Dendritic cell treated with granulocyte-macrophage colony-stimulating factor and Interleukin-4, amounts not matched to agents 40 ng/mL and 50 ng/mL, for 4 days (primary cell): ENCODE measurements around the gene ARHGEF7.

ENCODE experiments used
- H3K27ac Mint-ChIP-seq: one replicate; pipeline ENCODE4 v1.8.0; 2022; ENCODE audit warnings: mild to moderate bottlenecking, mixed read lengths
- H3K27me3 Mint-ChIP-seq: one replicate; pipeline ENCODE4 v1.8.0; 2022; ENCODE audit warnings: mild to moderate bottlenecking, mixed read lengths
- H3K36me3 Mint-ChIP-seq: one replicate; pipeline ENCODE4 v1.8.0; 2022; ENCODE audit warnings: low read depth, mixed read lengths
- H3K4me1 Mint-ChIP-seq: one replicate; pipeline ENCODE4 v1.8.0; 2022; ENCODE audit warnings: low read depth, mixed read lengths
- H3K4me3 Mint-ChIP-seq: one replicate; pipeline ENCODE4 v1.8.0; 2022; ENCODE audit warnings: mild to moderate bottlenecking, moderate library complexity, mixed read lengths
- H3K9me3 Mint-ChIP-seq: one replicate; pipeline ENCODE4 v1.8.0; 2022; ENCODE audit warnings: mixed read lengths
- intact Hi-C: fragments of 100-400 bp; cut with micrococcal nuclease; formaldehyde crosslinking; loops from one replicate; pipeline ENCODE4 v1.15.0; 2022

ARHGEF7 gene

DNA sequence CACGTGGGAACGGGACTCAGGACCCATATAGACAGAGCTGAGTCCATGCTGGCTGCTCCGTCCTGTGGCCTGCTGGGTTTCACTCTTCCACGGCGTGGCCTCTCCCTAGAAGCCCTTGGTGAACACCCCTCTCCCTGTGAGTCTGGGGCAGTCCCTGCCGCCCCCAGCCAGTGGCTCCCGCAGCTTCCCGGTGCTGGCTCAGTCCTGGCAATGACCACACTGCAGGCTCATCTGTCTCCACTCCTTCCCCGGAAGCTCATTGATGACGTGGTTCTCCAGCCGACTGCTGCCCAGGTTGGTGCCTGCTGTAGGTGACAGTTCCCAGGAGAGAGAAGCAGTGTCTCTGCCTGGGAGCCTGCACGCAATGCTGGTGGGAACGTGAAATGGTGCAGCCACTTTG lies 203.3 kb downstream of the ARHGEF7 start:
- Mint-ChIP-seq H3K9me3 (no peaks in the 10 kb centered on the region), H3K27me3 (no peaks in the 10 kb centered on the region), H3K27ac (no peak overlapping the region), H3K4me3 (no peak overlapping the region), H3K4me1 (no peaks in the 10 kb centered on the region), H3K36me3 (no peaks in the 10 kb centered on the region)
- intact Hi-C loops, result no loop called here

DNA sequence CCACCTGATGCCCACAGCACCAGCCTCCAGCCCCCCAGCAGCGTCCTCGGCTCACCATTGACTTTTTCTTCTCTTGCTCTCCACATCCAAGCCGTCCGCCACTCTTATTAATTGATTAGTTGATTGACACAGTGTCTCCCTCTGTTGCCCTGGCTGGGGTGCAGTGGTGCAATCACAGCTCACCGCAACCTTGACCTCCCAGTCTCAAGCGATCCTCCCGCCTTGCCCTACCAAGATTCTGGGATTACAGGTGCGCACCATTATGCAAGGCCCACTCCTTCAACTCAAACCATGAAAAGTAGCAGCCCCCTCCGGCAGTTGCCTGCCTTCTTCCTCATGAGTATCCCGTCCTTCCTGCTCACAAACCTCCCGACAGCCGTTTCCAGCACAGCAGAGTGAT lies 204.4 kb downstream of the ARHGEF7 start:
- Mint-ChIP-seq H3K4me1 (no peaks in the 10 kb centered on the region), H3K27ac (no peak overlapping the region), H3K4me3 (no peak overlapping the region), H3K36me3 (no peaks in the 10 kb centered on the region), H3K27me3 (no peaks in the 10 kb centered on the region), H3K9me3 (no peaks in the 10 kb centered on the region)
- intact Hi-C loops, result no loop called here

DNA sequence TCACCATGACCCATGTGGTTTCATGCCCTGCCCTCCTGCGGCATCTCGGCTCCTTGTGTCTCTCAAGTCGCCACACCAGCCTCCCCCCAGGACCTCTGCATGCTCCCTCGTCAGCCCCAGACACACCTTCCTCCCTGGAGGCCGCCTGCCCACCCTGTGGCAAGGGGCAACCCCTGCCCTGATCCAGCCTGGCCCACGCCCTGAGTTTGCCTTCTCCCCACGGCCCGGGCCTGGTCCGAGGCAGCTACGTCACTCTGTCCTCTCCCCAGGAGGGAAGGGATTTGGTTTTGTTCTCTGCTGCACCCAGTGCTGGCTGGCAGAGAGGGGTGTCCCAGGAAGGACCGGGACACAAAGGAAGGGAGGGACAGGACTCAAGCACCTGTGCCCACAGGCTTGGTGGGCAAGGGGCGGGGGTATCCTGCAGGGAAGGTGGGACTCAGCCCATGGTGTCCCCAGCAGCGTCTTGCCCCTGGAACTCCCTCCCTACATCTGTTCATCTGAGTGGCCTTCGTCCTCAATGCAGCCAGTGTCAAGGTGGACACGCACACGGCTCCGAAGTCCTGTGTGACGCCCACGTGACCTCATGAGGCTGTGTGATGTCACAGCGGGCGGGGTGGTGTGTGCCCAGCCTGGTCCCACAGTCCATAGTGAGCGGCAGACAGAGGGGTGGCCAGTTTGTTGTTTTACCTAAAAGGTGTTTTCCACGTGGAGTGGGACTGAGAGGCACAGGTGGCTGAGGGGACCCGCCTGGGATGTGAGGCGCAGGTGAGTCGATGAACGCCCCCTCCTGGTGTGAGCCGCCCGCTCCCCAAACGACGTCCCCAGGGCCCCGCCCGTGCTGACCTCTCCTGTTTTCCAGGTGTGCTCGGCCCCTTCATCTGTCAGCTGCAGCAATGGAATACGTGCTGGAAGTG lies 205.1 kb downstream of the ARHGEF7 start, which contains the start of gene TEX29:
TEX29 (plus strand) TSS at position 645 of the 914 bp plus-strand sequence; CDS start at position 894, 249 bp downstream.
- intact Hi-C loops, result no loop called here
- Mint-ChIP-seq H3K4me3 (no peak within 1 kb of the TSS), H3K9me3 (no peaks in the 10 kb centered on the region), H3K4me1 (no peaks in the 10 kb centered on the region), H3K27me3 (no peaks in the 10 kb centered on the region), H3K27ac (no peak within 1 kb of the TSS), H3K36me3 (no peaks in the 10 kb centered on the region)

DNA sequence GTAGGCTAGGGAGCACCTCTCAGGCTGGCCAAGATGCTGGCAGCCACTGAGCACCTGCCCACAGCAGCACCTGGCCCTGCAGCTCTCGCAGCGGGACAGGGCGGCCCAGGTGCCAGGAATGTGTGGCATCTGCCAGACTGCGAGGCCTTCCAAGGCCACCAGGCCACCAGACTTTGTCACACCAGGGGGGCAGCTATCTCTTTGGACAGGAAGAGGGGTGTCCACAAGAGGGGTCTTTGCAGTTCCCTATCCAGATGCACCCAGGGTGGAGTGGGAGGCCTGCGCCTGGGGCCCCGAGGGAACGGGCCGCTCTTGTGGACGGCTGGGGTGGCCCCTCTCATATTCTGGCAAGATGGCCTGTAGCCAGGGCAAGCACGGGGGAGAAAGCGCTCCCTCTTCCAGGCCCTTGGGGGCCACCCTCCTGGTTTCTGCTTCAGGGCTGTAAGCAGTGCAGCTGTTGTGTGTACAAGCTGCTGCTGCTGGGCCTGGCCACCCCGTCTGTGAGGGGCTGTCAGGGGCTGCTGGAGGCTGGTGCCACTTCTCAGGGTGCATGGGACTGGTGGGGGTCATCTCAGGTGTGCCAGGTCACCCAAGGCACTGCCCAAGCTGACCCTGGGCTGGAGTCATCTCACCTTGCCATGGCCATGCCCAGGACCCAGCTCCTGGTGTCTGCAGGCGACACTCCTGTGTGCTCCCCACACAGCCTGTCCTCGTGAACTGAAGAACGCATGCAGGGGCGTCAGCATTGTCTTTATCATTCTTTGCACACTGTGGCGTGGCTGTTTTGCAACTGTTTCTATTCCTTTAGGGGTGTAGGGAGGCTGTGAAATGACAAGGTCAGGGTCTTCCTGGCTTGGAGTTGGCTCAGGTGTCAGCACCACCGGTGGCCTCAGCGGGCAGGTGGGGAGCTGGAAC lies 207.1 kb downstream of the ARHGEF7 start:
- intact Hi-C loops, result no loop called here
- H3K4me3 Mint-ChIP-seq, result no peak overlapping the region
- no peaks in the 10 kb centered on the region for H3K4me1 Mint-ChIP-seq
- no peak overlapping the region for H3K27ac Mint-ChIP-seq
- H3K9me3 Mint-ChIP-seq, result no peaks in the 10 kb centered on the region
- no peaks in the 10 kb centered on the region for H3K36me3 Mint-ChIP-seq
- no peaks in the 10 kb centered on the region for H3K27me3 Mint-ChIP-seq

DNA sequence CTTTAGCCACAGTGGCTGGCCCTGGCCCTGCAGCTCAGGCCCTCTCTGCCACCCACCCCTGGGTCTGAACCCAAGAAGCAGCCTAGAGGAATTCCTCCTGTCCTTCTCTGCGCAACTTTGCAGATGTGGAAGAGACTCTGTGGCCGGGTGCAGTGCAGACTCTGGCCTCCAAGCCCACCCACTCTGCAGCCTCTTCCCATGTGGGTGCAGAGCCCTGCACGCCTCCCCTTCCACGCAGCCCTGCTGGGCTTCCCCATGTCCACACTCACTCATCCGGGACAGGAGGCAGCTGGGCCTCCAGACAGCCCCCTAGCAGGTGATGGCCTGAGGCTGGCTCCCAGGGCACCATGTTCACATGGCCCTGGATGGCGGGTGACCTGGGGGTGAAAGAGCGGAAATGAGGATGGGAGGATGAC lies 207.8 kb downstream of the ARHGEF7 start:
- Mint-ChIP-seq H3K27ac (no peak overlapping the region), H3K4me1 (no peaks in the 10 kb centered on the region), H3K4me3 (no peak overlapping the region), H3K9me3 (no peaks in the 10 kb centered on the region), H3K27me3 (no peaks in the 10 kb centered on the region), H3K36me3 (no peaks in the 10 kb centered on the region)
- intact Hi-C loops, result no loop called here

DNA sequence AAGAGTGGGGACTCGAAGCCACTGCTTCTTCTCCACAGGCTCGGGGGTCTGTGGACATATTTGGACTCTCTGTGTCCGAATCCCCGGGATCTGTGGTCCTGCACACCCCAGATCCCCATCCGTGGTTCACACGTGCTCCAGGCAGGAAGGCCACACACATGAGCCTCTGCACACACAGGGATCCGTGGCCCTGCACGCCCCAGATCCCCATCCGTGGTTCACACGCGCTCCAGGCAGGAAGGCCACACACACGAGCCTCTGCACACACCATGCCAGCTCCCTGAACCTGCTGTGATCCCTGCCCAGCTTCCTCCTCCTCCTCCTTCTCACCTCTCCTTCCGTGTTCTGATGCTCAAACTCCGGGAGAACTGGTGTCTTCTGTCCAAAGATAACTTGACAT lies 208.4 kb downstream of the ARHGEF7 start:
- intact Hi-C loops, result no loop called here
- H3K4me3 Mint-ChIP-seq, result no peak overlapping the region
- H3K27me3 Mint-ChIP-seq, result no peaks in the 10 kb centered on the region
- no peak overlapping the region for H3K27ac Mint-ChIP-seq
- no peaks in the 10 kb centered on the region for H3K9me3 Mint-ChIP-seq
- no peaks in the 10 kb centered on the region for H3K36me3 Mint-ChIP-seq
- no peaks in the 10 kb centered on the region for H3K4me1 Mint-ChIP-seq

DNA sequence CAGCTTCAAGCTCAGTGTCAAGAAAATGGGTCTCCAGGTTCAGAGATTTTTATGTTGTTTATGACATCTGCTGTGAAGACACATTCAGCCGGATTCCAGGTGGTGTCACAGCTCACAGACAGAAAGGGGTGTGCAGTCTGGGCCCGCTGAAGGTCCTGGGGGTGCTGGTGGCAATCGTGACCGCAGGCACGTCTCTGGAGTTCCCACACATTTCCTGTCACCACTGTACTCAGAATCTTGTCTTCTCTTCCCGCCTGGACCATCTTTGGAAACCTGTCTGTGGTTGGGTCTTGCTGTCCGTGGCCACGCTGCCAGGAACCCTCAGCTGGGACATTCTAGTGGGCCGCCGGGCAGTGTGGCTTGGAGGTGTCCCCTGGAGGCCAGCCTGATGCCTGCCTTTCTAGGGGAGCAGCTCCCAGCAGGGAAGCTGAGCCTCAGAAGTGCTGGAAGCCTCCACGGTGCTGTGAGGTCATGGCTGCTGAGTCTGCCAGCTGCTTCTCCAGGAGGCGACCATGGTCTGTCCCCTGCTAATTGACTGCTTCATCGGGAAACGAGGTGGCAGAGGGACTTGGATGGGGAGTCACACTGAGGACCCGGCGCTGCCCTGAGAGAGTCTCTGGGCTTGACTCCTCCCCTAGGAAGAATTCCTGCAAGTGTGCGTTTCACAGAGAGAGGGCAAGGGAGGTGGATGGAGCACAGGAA lies 209.0 kb downstream of the ARHGEF7 start:
- intact Hi-C loops, result no loop called here
- no peak overlapping the region for H3K4me3 Mint-ChIP-seq
- H3K4me1 Mint-ChIP-seq, result no peaks in the 10 kb centered on the region
- no peaks in the 10 kb centered on the region for H3K9me3 Mint-ChIP-seq
- no peaks in the 10 kb centered on the region for H3K27me3 Mint-ChIP-seq
- no peaks in the 10 kb centered on the region for H3K36me3 Mint-ChIP-seq
- no peak overlapping the region for H3K27ac Mint-ChIP-seq

DNA sequence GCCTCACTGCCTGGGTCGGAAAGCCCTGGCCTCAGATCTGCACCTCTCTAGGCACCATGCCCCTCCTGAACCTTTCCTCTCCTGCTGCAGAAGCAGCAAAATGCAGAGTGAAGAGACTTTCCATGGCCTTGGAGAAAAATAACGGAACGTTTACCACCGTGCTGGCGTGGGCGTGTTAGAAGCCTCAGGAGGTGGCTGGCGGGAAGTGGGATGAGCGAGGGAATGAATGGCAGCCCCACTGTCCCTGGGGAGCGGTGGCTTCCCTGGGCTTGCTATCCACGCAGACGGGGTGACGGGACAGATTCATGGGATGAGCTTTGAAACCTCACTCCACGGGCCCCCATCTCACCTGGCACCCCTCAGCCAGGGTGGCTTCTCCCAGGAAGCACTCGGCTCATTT lies 209.6 kb downstream of the ARHGEF7 start:
- Mint-ChIP-seq H3K27me3 (no peaks in the 10 kb centered on the region), H3K4me1 (no peaks in the 10 kb centered on the region), H3K36me3 (no peaks in the 10 kb centered on the region), H3K27ac (no peak overlapping the region), H3K4me3 (no peak overlapping the region), H3K9me3 (no peaks in the 10 kb centered on the region)
- intact Hi-C loops, result no loop called here

DNA sequence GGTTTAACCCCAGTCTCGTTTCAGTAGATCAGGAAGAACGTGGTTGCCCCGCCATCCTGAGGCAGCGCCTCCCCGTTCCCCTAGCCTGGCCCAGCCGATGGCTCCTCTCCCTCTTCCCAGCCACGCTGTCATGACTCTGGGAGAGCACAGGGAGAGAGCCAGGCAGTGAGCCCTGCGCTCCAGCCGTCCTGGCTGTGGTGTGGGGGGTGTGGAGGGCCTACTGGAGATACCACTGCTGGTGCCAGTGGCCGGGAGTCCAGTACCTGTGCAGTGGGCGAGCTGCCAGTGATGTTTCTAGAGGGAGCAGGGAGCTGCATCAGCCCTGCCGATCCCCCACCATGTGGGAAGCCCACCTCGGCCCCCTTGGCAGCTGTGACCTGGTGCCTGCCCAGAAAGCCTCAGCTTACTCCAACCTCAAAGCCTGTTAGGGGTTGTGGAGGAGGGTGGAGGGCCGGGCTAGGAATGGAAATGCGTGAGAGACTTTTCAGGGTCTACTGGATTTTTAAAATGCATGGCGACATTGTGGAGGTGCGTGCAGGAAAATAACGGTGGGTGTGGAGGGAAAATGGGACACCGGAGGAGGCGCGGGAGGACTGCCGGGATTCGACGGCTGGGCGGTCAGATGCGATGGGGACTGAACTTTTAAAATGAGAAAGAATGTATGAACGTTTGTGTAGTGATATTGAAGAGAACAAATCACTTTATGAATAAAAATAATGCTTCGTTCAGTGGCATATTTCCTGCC lies 210.2 kb downstream of the ARHGEF7 start:
- no peaks in the 10 kb centered on the region for H3K4me1 Mint-ChIP-seq
- intact Hi-C loops, result no loop called here
- H3K27ac Mint-ChIP-seq, result no peak overlapping the region
- no peaks in the 10 kb centered on the region for H3K36me3 Mint-ChIP-seq
- H3K9me3 Mint-ChIP-seq, result no peaks in the 10 kb centered on the region
- no peak overlapping the region for H3K4me3 Mint-ChIP-seq
- H3K27me3 Mint-ChIP-seq, result no peaks in the 10 kb centered on the region

DNA sequence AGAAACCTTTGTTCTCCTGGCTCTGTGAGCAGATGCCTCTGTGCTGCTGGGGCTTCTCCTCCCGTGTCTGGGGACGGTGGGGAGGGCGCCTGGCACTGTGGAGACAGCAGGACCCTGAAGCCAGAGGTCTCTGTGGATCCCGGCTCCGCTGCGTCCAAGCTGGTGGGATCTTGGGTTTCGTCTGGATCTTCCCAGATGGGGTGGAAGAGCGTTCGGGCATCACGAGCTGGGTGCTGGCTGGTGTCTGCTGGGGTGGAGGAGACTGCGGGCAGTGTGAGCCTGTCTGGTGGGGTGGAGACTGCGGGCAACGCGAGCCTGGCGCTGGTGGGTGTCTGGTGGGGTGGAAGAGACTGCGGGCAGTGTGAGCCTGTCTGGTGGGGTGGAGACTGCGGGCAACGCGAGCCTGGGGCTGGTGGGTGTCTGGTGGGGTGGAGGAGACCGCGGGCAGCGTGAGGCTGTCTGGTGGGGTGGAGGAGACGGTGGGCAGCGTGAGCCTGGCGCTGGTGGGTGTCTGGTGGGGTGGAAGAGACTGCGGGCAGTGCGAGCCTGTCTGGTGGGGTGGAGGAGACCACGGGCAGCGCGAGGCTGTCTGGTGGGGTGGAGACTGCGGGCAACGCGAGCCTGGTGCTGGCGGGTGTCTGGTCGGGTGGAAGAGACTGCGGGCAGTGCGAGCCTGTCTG lies 211.0 kb downstream of the ARHGEF7 start:
- Mint-ChIP-seq H3K36me3 (no peaks in the 10 kb centered on the region), H3K27me3 (no peaks in the 10 kb centered on the region), H3K9me3 (no peaks in the 10 kb centered on the region), H3K4me1 (no peaks in the 10 kb centered on the region), H3K27ac (no peak overlapping the region), H3K4me3 (no peak overlapping the region)
- intact Hi-C loops, result no loop called here

DNA sequence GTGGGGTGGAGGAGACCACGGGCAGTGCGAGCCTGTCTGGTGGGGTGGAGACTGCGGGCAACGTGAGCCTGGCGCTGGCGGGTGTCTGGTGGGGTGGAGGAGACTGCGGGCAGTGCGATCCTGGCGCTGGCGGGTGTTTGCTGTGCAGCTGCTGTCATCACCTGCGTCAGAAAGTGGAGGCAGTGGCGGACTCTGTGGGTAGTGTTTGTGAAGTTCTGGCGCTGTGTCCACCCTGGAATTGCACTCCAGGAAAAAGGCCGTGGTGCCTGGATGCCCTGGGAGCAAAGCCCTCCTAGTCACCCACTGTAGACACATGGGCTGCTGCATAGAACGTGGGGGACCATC lies 211.5 kb downstream of the ARHGEF7 start:
- Mint-ChIP-seq H3K27ac (no peak overlapping the region), H3K36me3 (no peaks in the 10 kb centered on the region), H3K9me3 (no peaks in the 10 kb centered on the region), H3K27me3 (no peaks in the 10 kb centered on the region), H3K4me3 (no peak overlapping the region), H3K4me1 (no peaks in the 10 kb centered on the region)
- intact Hi-C loops, result no loop called here

DNA sequence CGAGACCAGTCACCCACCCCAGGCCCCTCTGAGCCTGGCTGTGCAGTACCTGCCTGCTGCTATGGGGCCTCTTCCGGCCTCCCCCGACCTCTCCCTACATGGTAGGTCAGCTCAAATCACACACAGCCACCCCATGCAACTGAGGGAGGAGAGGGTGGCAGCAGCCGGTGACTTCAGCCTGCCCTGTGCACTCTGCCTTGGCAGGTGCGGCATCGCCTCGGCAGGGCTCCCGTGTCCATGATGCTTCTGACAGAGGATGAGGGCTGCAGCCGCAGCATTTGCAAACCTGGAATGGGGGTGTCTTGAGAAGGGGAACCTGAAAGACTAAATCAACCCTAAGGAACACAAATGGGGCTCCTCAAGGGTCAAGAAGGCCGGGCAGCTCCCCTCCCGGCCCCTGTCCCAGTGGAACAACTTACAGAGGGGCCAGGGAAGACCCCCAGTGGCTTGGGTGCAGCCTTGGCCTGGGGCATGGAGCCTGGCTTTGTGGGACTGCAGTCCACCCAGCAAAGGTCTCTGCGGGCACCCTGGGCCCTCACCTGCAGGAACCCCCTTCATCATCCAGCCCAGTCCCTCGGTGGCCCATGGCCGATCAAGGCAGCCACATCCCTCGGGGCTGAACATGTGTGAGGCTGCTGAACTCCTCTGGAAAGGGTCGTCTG lies 212.0 kb downstream of the ARHGEF7 start:
- Mint-ChIP-seq H3K27ac (no peak overlapping the region), H3K4me1 (no peaks in the 10 kb centered on the region), H3K27me3 (no peaks in the 10 kb centered on the region), H3K4me3 (no peak overlapping the region), H3K36me3 (no peaks in the 10 kb centered on the region), H3K9me3 (no peaks in the 10 kb centered on the region)
- intact Hi-C loops, result no loop called here
